ENCODE results near the gene SSU72. TPM values are rescaled to one million over a fixed set of nuclear protein-coding genes. Genes with fewer than 3 reads are reported as not detected.

Gene SSU72
- total RNA-seq, 1 experiment from 2014 or later, result 179 TPM

GRCh38 chr1:1601564-1602303 lies 27.1 kb upstream of the SSU72 start:
- H4K8ac ChIP-seq (replicated peaks; ENCODE audit: insufficient read length, low read depth, low read length), result no peak overlapping the region
- H3K23me2 ChIP-seq (ENCODE audit: insufficient read length, low read depth, low read length, poor library complexity, severe bottlenecking), result peaks cover 8% of the 10 kb centered on the region
- no peak for DNase-seq
- WGBS (ENCODE audit: extremely low coverage, insufficient read length, low lambda C conversion rate), result no CpG with 5 or more reads among the region's 15 CpGs
- TF ChIP-seq, protein P1, sequence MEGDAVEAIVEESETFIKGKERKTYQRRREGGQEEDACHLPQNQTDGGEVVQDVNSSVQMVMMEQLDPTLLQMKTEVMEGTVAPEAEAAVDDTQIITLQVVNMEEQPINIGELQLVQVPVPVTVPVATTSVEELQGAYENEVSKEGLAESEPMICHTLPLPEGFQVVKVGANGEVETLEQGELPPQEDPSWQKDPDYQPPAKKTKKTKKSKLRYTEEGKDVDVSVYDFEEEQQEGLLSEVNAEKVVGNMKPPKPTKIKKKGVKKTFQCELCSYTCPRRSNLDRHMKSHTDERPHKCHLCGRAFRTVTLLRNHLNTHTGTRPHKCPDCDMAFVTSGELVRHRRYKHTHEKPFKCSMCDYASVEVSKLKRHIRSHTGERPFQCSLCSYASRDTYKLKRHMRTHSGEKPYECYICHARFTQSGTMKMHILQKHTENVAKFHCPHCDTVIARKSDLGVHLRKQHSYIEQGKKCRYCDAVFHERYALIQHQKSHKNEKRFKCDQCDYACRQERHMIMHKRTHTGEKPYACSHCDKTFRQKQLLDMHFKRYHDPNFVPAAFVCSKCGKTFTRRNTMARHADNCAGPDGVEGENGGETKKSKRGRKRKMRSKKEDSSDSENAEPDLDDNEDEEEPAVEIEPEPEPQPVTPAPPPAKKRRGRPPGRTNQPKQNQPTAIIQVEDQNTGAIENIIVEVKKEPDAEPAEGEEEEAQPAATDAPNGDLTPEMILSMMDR (conservative IDR thresholded peaks at IDR 0.05), result no peak
- no peak overlapping the region for H3K4ac ChIP-seq (ENCODE audit: low read depth, low read length)
- no peaks in the 10 kb centered on the region for H3K9me3 ChIP-seq (ENCODE audit: control insufficient read depth, low read depth, low read length)
- H2BK120ac ChIP-seq (ENCODE audit: low read depth, low read length, poor library complexity, severe bottlenecking), result no peak overlapping the region
- no peak overlapping the region for H3K4me2 ChIP-seq (ENCODE audit: insufficient read depth, insufficient read length, low read length)
- H3K27me3 ChIP-seq (ENCODE audit: insufficient read depth, low read length), result no peaks in the 10 kb centered on the region; the same call in 1 of the 2 replicates
- no peak overlapping the region for H2BK15ac ChIP-seq (ENCODE audit: low read depth, low read length)
- H3K36me3 Mint-ChIP-seq (ENCODE audit: insufficient read depth in 1 of 3, low read depth in 3 of 3), result no peaks in the 10 kb centered on the region
- H2AFZ ChIP-seq (ENCODE audit: low read length), result no peak overlapping the region
- no peaks in the 10 kb centered on the region for H3K4me1 ChIP-seq (ENCODE audit: insufficient read depth, low read length)
- H2AK5ac ChIP-seq (ENCODE audit: insufficient read length, low read length), result no peak overlapping the region
- no peak overlapping the region for H3K9ac ChIP-seq (ENCODE audit: extremely low read depth, insufficient read length, low read length)
- peaks cover 4 to 12% of the 10 kb centered on the region in 2 experiments for H3K4me1 Mint-ChIP-seq
- H3K23ac ChIP-seq (ENCODE audit: insufficient read length, low read depth, low read length), result no peak overlapping the region
- no peak overlapping the region for H3T11ph ChIP-seq (ENCODE audit: low read length)
- H2BK5ac ChIP-seq (ENCODE audit: insufficient read length, low read length), result no peak overlapping the region
- H3K27me3 Mint-ChIP-seq (ENCODE audit: low read depth), result peaks cover 59% of the 10 kb centered on the region
- no peak overlapping the region for H4K91ac ChIP-seq (ENCODE audit: insufficient read length, low read depth, low read length)
- no peak overlapping the region for H3K27ac ChIP-seq (ENCODE audit: insufficient read length, low read depth, low read length)
- H3K18ac ChIP-seq (ENCODE audit: insufficient read length, low read depth, low read length), result no peak overlapping the region
- no peak overlapping the region for H3K4me3 Mint-ChIP-seq
- no peaks in the 10 kb centered on the region for H4K20me1 ChIP-seq (ENCODE audit: control insufficient read depth, insufficient read depth, insufficient read length)
- H3K56ac ChIP-seq (ENCODE audit: insufficient read length, low read depth, low read length), result no peak overlapping the region
- no peaks in the 10 kb centered on the region for H3K79me2 ChIP-seq (ENCODE audit: insufficient read depth, low read length)
- H3K27ac Mint-ChIP-seq, result no peak overlapping the region
- H4K5ac ChIP-seq (ENCODE audit: insufficient read length, low read depth, low read length), result no peak overlapping the region
- no peak overlapping the region for H3K14ac ChIP-seq (ENCODE audit: insufficient read depth, low read length)
- no peaks in the 10 kb centered on the region for H3K79me1 ChIP-seq (ENCODE audit: insufficient read depth, low read depth, low read length, poor library complexity, severe bottlenecking)
- H2BK20ac ChIP-seq (ENCODE audit: low read depth, low read length, poor library complexity, severe bottlenecking), result no peak overlapping the region
- H2BK12ac ChIP-seq (ENCODE audit: insufficient read length, low read depth, low read length), result no peak overlapping the region
- no peaks in the 10 kb centered on the region for H3K9me3 Mint-ChIP-seq
